NCI-H69 (cell line): ENCODE results near the gene ELAPOR1.

Experiments
- DNase-seq: peaks from one replicate; lab custom pipeline; 2025; lab: John Stamatoyannopoulos, UW

Gene ELAPOR1, protein sequence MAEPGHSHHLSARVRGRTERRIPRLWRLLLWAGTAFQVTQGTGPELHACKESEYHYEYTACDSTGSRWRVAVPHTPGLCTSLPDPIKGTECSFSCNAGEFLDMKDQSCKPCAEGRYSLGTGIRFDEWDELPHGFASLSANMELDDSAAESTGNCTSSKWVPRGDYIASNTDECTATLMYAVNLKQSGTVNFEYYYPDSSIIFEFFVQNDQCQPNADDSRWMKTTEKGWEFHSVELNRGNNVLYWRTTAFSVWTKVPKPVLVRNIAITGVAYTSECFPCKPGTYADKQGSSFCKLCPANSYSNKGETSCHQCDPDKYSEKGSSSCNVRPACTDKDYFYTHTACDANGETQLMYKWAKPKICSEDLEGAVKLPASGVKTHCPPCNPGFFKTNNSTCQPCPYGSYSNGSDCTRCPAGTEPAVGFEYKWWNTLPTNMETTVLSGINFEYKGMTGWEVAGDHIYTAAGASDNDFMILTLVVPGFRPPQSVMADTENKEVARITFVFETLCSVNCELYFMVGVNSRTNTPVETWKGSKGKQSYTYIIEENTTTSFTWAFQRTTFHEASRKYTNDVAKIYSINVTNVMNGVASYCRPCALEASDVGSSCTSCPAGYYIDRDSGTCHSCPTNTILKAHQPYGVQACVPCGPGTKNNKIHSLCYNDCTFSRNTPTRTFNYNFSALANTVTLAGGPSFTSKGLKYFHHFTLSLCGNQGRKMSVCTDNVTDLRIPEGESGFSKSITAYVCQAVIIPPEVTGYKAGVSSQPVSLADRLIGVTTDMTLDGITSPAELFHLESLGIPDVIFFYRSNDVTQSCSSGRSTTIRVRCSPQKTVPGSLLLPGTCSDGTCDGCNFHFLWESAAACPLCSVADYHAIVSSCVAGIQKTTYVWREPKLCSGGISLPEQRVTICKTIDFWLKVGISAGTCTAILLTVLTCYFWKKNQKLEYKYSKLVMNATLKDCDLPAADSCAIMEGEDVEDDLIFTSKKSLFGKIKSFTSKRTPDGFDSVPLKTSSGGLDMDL

DNA sequence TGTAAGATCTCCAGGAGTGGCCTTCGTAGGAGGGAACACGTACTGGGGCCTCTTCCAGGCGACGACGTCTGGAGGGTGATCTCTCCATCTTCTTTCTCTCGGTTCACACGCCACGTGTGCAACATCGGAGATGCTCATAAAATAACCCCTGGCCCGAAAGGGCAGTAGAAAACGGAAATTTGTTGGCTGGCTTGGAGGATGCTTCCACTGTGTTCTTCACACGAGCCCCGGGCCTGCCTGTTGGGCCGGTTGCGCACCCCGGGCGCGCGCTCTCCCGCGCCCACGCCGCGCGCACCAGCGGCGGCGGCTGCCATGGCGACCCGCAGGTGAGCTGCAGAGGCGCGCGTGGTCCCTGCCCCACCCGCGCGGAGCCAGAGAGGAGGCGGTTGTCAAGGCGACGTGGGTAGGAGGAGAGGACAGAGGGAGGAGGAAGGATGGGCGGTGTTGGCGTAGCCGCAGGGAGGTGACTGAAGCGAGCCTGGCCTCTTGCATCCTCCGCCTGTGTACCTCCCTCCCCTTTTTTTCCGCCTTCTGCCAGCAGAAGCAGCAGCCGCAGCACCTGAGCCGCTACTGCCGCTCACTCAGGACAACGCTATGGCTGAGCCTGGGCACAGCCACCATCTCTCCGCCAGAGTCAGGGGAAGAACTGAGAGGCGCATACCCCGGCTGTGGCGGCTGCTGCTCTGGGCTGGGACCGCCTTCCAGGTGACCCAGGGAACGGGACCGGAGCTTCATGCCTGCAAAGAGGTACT is at the start of gene ELAPOR1:
TSS of gene ELAPOR1 (plus strand) at position 526 of the 752 bp plus-strand sequence. CDS start at position 595, 69 bp downstream.
- DNase-seq = peak; percentile 96

DNA sequence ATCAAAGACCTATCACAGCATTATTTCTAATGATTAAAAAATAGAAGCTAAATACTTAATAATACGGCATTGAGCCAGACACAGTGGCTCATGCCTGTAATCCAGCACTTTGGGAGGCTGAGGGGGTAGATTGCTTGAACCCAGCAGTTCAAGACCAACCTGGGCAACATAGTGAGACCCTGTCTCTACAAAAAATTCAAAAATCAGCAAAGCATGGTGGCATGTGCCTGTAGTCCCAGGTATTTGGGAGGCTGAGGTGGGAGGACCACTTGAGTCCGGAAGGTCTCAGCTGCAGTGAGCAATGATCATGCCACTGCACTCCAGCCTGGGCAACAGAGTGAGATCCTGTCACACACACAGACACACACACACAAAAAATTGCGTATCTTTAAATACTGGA is 48.8 kb upstream of the ELAPOR1 start:
- DNase-seq = no peak

DNA sequence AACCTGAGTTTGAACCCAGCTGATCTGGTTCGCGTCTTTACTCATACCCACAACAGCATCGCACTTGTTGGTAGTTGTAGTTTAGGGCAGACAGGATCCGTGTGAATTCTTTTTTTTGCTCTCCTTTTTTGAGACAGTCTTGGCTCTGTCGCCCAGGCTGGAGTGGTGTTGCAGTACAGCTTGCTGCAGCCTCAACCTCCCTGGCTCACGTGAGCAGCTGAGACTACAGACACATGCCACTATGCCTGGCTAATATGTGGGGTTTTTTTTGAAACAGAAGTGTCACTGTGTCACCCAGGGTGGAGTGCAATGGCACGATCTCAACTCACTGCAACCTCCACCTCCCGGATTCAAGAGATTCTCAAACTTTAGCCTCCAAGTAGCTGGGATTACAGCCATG is 46.0 kb upstream of the ELAPOR1 start:
- no peak for DNase-seq

DNA sequence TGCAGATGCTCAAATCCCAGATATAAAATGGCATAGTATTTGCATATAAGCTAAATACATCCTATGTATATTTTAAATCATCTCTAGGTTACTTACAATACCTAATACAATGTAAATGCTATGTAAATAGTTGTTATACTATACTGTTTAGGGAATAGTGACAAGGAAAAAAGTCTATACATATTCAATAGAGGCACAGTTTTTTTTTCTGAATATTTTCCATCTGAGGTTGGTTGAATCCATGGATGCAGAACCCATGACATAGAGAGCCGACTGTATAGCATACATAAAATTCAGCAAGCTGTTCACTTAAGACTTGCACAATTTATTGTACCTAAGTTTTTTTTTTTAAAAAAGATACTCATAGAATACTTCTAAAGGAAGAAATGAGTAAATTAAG is 44.6 kb upstream of the ELAPOR1 start:
- DNase-seq = no peak

DNA sequence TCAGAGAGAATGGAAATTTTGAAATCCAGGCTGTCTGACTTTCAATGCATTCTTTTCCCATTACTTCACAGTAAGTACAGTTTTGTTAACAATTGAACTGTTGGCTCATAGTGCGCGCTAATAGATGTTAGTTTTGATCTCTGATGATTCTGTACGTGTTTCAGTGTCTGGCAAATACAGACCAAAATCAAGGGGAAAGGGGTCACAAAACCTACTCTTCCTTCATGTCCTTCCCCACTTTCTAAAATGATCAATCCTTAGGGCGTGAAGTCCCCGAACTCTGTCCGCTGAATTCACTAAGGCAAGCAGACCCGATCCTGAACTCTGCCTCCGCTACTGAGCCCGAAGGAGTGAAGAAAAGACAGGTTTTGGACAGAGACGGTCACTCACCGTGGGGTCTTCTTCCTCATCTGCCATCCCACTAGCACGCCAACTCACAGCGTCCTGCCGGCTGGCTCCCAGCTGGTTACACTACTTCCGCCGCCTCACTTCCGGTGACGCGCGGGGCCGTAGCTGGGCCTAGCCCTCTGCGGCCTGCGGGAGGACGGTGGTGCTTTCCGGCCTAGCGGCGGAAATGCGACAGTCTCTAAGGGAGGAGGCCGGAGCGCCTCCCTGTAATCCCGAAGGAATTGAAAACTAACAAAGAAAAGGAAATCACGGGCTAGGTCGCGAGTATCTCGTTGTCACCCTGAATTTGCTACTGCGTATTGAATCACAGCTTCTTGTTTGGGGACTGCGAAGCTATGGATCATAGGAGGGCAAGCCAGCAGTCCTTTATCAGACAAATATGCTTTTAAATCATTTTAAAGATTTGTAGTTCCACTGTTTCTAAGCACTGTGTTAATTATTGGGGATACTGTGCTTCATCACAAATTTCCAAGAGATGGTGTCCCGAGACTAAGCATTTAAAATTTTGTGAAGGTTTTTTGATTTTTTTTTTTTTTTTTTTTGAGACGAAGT is 38.1 kb upstream of the ELAPOR1 start, which contains the start of gene TAF13:
TSS of gene TAF13 (minus strand) at position 473 of the 960 bp plus-strand sequence. CDS start at position 417, 56 bp downstream.
- DNase-seq = peak; percentile 96

DNA sequence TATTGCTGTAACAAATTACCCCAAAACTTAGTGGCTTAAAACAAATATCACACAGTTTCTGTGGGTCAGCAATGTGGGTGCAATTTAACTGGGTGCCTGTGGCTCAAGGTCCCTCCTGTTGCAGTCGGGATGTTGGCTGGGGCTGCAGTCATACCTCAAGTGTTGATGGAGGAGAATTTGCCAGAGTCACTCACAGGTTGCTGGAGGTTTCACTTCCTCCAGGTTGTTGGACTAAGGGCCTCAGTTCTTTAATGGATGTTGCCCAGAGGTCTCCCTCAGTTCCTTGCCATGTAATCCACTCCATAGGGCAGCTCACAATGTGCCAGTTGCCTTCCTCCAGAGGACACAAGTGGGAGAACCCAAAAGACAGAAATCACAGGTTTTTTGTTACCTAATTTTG is 35.6 kb upstream of the ELAPOR1 start:
- DNase-seq = no peak

DNA sequence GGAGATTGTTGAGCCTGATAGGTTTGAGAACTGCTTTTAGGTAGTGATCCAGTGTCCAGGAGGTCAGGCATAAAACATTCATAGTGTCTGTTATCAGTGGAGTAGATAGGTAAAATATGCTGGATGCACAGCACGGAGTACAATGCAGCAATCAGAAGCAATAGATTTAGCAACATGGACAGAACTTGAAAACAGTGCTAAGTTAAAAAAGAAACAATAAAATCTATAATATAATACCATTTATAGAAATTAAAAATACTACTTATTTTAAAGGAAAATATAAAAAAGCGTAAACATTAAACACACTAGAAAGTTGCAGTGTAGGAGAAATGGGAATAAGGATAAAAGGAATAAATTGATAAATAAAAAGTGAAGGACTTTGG is 34.7 kb upstream of the ELAPOR1 start:
- DNase-seq = no peak

DNA sequence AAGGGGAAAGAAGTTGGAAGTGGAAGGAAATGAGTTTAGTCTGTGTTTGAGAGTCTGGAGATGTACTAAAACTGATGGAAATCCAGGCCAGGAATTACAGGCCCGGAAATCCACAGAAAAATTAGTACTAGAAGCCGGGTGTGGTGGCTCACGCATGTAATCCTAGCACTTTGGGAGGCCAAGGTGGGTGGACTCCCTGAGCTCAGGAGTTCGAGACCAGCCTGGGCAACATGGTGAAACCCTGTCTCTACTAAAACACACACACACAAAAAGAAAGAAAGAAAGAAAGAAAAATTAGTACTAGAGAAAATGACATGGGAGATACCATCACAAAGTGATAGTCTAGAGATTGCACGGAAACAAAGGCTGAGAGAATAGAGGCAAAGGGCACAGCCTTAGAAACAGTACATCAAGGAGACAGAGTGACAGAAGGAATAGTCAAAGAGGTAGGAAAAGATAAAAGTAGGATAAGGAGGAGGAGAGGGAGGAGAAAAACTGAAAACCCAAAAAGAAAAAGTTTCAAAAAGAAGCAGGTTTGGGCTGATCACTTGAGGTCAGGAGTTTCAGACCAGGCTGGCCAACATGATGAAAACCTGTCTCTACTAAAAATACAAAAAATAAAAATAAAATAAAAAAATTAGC is 33.4 kb upstream of the ELAPOR1 start:
- no peak for DNase-seq

DNA sequence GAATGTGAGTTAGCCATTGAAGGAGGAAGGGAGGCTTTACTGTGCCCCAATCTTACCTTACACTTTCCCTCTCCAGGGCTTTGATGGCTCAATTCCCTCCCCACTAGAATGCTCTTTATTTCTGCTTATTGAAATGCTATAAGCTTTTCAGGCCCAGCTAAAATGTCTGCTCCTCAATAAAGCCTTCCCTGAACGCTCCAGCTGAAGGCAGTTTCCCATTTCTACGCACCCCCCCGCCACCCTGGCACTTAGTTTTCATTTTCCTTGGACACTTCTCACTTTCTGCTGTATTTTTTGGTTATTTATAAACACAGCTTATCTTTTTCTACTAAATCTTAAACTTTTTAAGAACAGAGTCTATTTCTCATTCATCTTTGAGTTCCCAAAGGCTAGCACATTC is 30.4 kb upstream of the ELAPOR1 start:
- DNase-seq = no peak

DNA sequence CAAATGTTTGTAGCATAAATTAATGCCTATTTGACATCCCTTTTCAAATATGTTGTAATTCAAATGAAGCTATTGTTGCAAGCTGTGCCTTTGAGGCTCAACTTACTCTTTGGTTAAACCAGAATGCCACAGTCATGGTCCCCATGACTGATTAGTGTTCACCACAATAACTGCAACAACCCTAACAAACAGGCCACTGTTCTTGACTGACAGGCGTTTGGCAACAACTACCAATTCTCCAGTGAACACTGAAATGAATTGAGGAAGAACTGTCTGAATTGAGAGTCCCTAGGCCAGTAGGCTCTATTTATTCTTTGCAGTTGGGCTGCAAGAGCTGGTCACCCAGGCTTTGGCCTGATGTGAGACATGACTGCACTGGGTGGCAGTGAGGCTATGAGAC is 30.0 kb upstream of the ELAPOR1 start:
- no peak for DNase-seq

DNA sequence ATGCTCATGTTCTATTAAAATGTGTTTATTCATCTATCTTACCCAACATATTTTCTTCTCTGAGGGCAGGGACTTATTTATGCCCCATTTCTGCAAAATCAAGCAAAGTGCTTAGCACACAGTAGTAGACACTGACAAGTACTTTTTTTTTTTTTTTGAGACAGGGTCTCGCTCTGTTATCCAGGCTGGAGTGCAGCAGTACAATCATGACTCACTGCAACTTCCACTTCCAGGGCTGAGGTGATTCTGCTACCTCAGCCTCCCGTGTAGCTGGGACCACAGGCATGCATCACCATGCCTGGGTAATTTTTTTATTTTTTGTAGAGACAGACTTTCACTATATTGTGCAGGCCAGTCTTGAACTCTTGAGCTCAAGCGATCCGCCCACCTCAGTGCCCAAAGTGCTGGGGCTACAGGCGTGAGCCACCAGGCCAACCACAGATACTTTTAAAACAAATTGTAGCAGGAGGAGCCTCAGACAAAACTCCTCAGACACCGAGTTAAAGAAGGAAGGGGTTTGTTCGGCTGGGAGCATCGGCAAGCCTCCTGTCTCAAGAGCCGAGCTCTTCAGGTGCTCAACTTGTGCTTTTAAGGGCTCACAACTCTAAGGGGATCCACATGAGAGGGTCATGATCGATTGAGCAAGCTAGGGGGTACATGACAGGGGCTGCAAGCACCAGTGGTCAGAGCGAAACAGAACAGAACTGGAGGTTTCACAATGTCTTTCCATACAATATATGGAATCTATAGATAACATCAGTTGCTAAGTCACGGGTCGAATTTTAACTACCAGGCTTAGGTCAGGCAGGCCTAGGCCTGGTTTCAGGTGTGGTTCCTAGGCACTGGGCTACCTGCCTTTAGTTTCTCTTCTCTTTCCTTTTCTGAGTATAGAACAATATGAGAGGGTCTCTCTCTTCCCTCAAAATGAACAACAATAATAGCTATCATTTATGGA is 29.1 kb upstream of the ELAPOR1 start:
- no peak for DNase-seq

DNA sequence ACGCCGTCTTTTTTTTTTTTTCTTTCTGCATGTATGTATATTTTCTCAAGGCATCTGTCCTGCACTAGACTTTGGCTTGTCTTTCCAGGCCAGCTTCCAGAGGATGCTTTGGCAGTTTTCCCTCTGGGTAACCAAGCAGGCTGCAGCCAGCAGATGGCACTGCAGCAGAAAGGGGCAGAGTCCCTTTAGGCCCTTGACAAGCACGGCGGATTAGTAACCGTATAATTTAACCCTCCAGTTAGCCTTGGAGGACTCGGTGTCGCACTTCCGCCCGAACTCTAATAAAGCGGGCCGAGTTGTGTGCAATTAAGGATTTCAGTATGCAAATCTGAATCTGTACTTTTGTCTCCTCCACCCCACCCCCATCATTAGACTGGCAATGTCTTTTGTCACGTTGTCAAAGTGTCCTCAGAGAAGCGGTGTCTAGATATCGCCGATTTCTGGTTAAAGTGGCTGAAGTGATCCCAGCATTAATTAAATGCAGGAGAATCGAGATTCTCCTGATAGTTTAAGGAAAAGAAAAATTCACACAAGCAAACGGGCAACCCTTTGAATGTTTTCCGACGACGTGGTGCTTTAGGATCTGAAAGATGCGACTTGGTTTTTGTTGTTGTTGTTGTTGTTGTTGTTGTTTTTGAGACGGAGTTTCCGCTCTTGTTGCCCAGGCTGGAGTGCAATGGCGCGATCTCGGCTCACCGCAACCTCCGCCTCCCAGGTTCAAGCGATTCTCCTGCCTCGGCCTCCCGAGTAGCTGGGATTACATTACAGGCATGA is 24.5 kb upstream of the ELAPOR1 start:
- peak; percentile 86 for DNase-seq

DNA sequence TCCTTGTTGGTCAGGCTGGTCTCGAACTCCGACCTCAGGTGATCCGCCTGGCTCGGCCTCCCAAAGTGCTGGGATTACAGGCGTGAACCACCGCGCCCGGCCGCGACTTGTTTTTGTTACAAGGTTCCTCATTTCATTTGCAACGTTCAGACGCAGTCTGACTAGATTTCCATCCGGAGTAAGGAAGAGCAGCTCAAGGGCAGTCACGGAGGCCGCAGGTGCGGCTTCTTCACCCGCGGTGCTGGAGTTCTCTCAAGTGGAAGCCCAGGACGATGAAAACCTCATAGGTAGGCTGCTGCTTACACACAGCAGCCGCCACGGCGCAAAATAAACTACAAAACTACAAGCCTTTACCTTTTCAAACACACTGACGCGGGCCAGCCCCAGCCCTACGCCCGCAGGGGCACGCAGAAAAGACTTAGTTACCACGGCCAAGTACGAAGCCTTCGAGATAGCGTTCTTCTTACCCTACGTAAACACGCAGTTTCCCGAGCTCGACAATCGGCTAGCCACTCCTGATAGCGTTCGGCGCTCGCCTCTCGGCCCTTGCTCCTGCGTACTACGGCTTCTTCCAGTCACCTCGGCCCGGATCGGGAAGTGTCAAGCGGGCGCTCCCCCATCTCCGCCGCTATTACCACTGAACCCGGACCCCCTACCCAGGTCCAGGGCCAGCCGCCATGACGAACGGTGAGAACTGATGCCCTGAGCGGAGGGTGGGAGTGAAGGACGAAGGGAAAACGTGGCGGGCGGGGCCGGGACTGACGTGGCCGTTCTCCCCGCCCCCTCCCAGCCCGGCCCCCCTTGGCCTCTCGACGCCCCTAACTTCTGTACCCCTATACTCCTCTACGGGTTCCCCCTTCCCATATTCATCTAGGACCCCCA is 23.5 kb upstream of the ELAPOR1 start, which contains the start of gene TMEM167B:
TSS of gene TMEM167B (plus strand) at position 569 of the 882 bp plus-strand sequence. CDS start at position 678, 109 bp downstream.
- peak; percentile 90 for DNase-seq

DNA sequence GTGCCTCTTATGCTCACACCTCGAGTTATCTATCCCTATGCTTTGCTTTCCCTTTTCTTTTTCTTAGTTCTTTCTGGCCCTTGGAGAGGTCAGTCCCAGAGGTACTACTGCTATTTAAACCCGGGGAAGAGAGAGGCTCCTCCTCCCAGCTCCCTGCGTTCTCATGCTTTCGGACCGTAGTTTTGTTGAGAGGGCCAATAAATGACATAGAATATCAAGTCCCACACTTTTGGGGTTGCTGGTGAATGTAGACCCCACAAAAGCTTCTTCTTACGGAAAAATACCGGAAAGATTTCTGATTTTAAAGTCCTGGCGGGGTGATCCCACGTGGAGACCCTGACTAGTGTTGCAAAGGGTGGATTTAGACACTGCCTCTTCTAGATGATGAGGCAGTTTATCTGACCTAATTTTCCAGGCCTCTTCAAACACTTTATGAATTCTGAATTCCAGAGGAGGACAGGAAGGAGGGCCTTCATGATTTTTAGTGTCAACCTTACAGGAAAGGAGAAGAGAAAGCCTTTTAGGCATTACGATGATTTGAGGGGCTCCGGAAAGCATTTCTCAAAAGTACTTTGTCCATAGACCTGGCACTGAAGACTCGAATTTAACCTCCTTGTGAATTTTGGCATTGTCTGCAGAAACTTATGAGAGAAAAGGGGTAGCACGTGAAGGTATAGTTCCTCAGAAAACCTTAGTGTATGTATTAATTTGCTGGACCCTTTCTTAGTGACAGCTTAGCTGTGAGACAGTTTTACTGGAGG is 22.7 kb upstream of the ELAPOR1 start:
- peak; percentile 48 for DNase-seq

DNA sequence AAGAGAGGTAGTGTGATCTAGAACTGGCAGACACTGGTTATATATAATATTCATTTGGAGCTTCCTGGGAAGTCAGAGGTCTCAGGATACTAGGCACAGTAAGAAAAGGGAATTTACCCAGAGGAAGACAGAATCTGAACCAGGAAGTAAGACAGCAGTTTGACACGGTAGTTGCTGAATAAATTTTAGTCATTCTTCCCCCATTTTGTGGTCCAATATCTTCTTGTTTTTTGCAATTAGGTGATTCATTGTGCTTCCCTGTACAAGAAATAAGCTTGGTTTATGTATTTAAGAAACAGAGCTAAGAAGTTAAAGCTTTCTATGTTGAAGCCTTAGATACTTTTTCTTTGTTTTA is 22.1 kb upstream of the ELAPOR1 start:
- DNase-seq = no peak

DNA sequence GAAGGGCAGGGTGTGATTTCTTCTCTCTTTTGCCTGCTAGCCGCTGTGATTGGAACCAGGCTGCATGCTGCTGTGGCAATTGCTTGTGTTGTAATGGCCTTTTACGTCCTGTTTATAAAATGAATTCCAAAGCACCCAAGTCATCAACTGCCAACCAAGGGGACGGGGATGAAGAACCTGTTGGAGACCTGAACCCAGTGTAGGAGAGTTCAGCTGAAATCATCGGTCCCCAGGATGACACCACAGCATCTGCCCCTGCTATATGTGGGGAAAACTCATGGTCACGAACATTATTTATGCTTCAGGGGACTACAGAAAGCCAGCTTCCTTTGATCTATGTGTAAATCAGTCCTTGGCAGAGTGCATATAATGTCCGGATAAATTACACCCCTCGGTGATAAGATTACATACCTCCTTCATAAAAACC is 19.5 kb upstream of the ELAPOR1 start:
- no peak for DNase-seq
